Endothelial cell of umbilical vein (primary cell): Measurements from ENCODE around the gene KMT2B. TPM values are rescaled to one million over a fixed set of nuclear protein-coding genes. Genes with fewer than 3 reads are reported as not detected.

ENCODE experiments used
- BruUV-seq: library from RNA; stranded (reverse); fragments of 400-500 nt; replicated peaks from 2 replicates; lab custom pipeline; 2021; lab: Mats Ljungman, UMichigan
- CTCF ChIA-PET: fragments of 300-600, 350-600 bp; sonication (Branson Sonifier 250); formaldehyde crosslinking; loops from one replicate; lab custom pipeline; 2021; ENCODE audit warnings: antibody characterized with exemption, inconsistent platforms; lab: Charles Lee
- POLR2A ChIA-PET: fragments of 300-600, 350-600 bp; sonication (Branson Sonifier 250); formaldehyde crosslinking; loops from one replicate; lab custom pipeline; 2021; ENCODE audit warnings: antibody characterized with exemption, inconsistent platforms; lab: Charles Lee
- DNase-seq: peaks from one replicate; pipeline ENCODE4 v3.0.0-alpha.2; 2011; ENCODE audit warnings: low read depth, low spot score
- FAIRE-seq: peaks from 2 replicates; lab custom pipeline; 2011; peaks lifted over from hg19 to GRCh38; lab: Jason Lieb, UNC
- H2AFZ ChIP-seq: 2 replicates; pipeline ENCODE4 v1.6.0; 2012; ENCODE audit warnings: low read depth, low read length, control low read depth, inconsistent platforms
- H3K27ac ChIP-seq: 2 replicates; pipeline ENCODE4 v1.5.1; 2011; ENCODE audit warnings: low read depth, mild to moderate bottlenecking, control low read depth, low read length, moderate library complexity; ENCODE audit not compliant: insufficient read depth
- H3K27me3 ChIP-seq, 2 experiments: 2 replicates each; pipeline versions ENCODE4 v1.6.0 to v1.6.1; 2011; ENCODE audit warnings: low read length in 2 of 2, mixed read lengths in 1 of 2; ENCODE audit not compliant: control insufficient read depth in 2 of 2, insufficient read depth in 2 of 2
- H3K36me3 ChIP-seq, 2 experiments: 2 replicates in 1 of 2; 3 replicates in 1 of 2; pipeline ENCODE4 v1.5.1; 2011; ENCODE audit warnings: low read length in 2 of 2, mild to moderate bottlenecking in 1 of 2, moderate library complexity in 1 of 2; ENCODE audit not compliant: control insufficient read depth in 2 of 2, insufficient read depth in 2 of 2; ENCODE audit errors: extremely low read depth in 1 of 2
- H3K4me1 ChIP-seq: 3 replicates; pipeline ENCODE4 v1.5.1; 2011; ENCODE audit warnings: mild to moderate bottlenecking, low read length; ENCODE audit not compliant: control insufficient read depth, insufficient read depth; ENCODE audit errors: extremely low read depth
- H3K4me2 ChIP-seq: 2 replicates; pipeline ENCODE4 v1.6.1; 2011; ENCODE audit warnings: low read length, control low read depth, mixed read lengths; ENCODE audit not compliant: insufficient read depth
- H3K4me3 ChIP-seq, 3 experiments: fragments of 200-600 bp in 1 of 3; sonication (generic), shearing (Covaris generic) in 1 of 3; replicated peaks in 1 of 3; 2 replicates each; pipeline ENCODE4 v1.5.1; 2011 to 2016; ENCODE audit warnings: control low read depth in 3 of 3, low read length in 3 of 3, mild to moderate bottlenecking in 2 of 3, inconsistent platforms in 1 of 3, low read depth in 1 of 3, moderate library complexity in 1 of 3; ENCODE audit not compliant: insufficient read depth in 1 of 3
- H3K79me2 ChIP-seq: 2 replicates; pipeline ENCODE4 v1.6.0; 2012; ENCODE audit warnings: low read length, inconsistent platforms; ENCODE audit not compliant: control insufficient read depth, insufficient read depth
- H3K9ac ChIP-seq: replicated peaks from 2 replicates; pipeline ENCODE3; 2011; ENCODE audit warnings: low read length, control low read depth; ENCODE audit not compliant: insufficient read depth; ENCODE audit errors: extremely low read depth
- H3K9me1 ChIP-seq: replicated peaks from 3 replicates; pipeline ENCODE4 v1.6.0; 2011; ENCODE audit warnings: mild to moderate bottlenecking, low read length; ENCODE audit not compliant: control insufficient read depth, insufficient read depth; ENCODE audit errors: extremely low read depth
- H3K9me3 ChIP-seq: replicated peaks from 2 replicates; pipeline ENCODE4 v1.5.1; 2012; ENCODE audit warnings: low read length, inconsistent platforms; ENCODE audit not compliant: control insufficient read depth, insufficient read depth
- H4K20me1 ChIP-seq: replicated peaks from 2 replicates; pipeline ENCODE3; 2011; ENCODE audit warnings: mild to moderate bottlenecking, low read length; ENCODE audit not compliant: control insufficient read depth, insufficient read depth; ENCODE audit errors: extremely low read depth
- EZH2 ChIP-seq: IDR thresholded peaks from 2 replicates; pipeline ENCODE4 v1.6.1; 2012; ENCODE audit warnings: borderline replicate concordance, low read depth, mild to moderate bottlenecking, moderate library complexity, low read length, inconsistent platforms; ENCODE audit not compliant: severe bottlenecking
- FOS ChIP-seq: IDR thresholded peaks from 2 replicates; pipeline ENCODE4 v1.6.1; 2011; ENCODE audit warnings: mild to moderate bottlenecking, low read length, moderate library complexity, borderline replicate concordance; ENCODE audit not compliant: insufficient read depth
- GATA2 ChIP-seq: IDR thresholded peaks from 2 replicates; pipeline ENCODE4 v1.7.0; 2011; ENCODE audit warnings: low read depth, mild to moderate bottlenecking, moderate library complexity, mixed read lengths, low read length; ENCODE audit not compliant: insufficient read length, insufficient read depth
- JUN ChIP-seq: IDR thresholded peaks from 2 replicates; pipeline ENCODE4 v1.6.1; 2011; ENCODE audit warnings: borderline replicate concordance, low read depth; ENCODE audit not compliant: insufficient read length, insufficient read depth
- POLR2A ChIP-seq: IDR thresholded peaks from 2 replicates; pipeline ENCODE4 v1.6.1; 2012; ENCODE audit warnings: low read depth, mild to moderate bottlenecking, control low read depth, low read length
- dilution Hi-C: fragments of 300-500 bp; cut with MboI; formaldehyde crosslinking; loops from one replicate; pipeline ENCODE4 v1.15.0; 2019; ENCODE audit warnings: low sequenced_read_pairs; ENCODE audit not compliant: extremely low pct_ligation_motif_present
- intact Hi-C: fragments of 100-400 bp; cut with micrococcal nuclease; formaldehyde crosslinking; loops from one replicate; pipeline ENCODE4 v1.10.0; 2022
- polyA plus RNA-seq, 4 experiments: library from polyadenylated mRNA; depleted of rRNA in 3 of 4; stranded (reverse) in 3 of 4; unstranded in 1 of 4; fragments of >200 nt; gene quantifications; 2 replicates each; pipeline versions ENCODE4 v1.2.1 to v1.2.3, GENCODE V29; 2011 to 2012; ENCODE audit warnings: missing spikeins in 1 of 4
- total RNA-seq: library from RNA; stranded (reverse); gene quantifications from 2 replicates; pipeline ENCODE4 v1.2.3, GENCODE V29; 2021
- TF ChIP-seq, protein P1 (sequence below), 2 donors: IDR thresholded peaks; 1 replicate in 1 of 2; 2 replicates in 1 of 2; pipeline ENCODE4 v1.5.1; 2011; ENCODE audit warnings: low read length in 2 of 2, mild to moderate bottlenecking in 2 of 2, moderate library complexity in 2 of 2, control low read depth in 1 of 2, inconsistent platforms in 1 of 2, low read depth in 1 of 2; ENCODE audit not compliant: insufficient read depth in 1 of 2; ENCODE audit errors: extremely low read depth in 1 of 2
- TF ChIP-seq, protein P2 (sequence below): IDR thresholded peaks from 2 replicates; pipeline ENCODE4 v1.6.1; 2011; ENCODE audit not compliant: insufficient read depth, insufficient read length

KMT2B gene
- total and polyA plus RNA-seq, 2 donors (not counting 3 experiments of a cell fraction or from before 2014, with no cell fraction given), result 28.4 to 37.2 TPM

GRCh38 chr19:35746531-35746930 is 28.7 kb downstream of the KMT2B start:
- H3K4me3 ChIP-seq, result peak overlapping the region in 1 of 3 experiments; percentile 87
- no peaks in the 10 kb centered on the region for H4K20me1 ChIP-seq
- H3K4me1 ChIP-seq, result peaks cover 19% of the 10 kb centered on the region
- intact Hi-C loops (no loop called here), dilution Hi-C loops (no loop called here)
- BruUV-seq, result no TSS peak
- FAIRE-seq (no peak), DNase-seq (no peak)
- H3K79me2 ChIP-seq, result peaks cover 22% of the 10 kb centered on the region
- no peaks in the 10 kb centered on the region for H3K9me3 ChIP-seq
- CTCF ChIA-PET, result no interaction called here
- H3K36me3 ChIP-seq, result no peaks in the 10 kb centered on the region
- peak overlapping the region; percentile 87 for H3K4me2 ChIP-seq
- TF ChIP-seq POLR2A (no peak), FOS (no peak), GATA2 (no peak), EZH2 (no peak), JUN (no peak)
- TF ChIP-seq, protein P1, sequence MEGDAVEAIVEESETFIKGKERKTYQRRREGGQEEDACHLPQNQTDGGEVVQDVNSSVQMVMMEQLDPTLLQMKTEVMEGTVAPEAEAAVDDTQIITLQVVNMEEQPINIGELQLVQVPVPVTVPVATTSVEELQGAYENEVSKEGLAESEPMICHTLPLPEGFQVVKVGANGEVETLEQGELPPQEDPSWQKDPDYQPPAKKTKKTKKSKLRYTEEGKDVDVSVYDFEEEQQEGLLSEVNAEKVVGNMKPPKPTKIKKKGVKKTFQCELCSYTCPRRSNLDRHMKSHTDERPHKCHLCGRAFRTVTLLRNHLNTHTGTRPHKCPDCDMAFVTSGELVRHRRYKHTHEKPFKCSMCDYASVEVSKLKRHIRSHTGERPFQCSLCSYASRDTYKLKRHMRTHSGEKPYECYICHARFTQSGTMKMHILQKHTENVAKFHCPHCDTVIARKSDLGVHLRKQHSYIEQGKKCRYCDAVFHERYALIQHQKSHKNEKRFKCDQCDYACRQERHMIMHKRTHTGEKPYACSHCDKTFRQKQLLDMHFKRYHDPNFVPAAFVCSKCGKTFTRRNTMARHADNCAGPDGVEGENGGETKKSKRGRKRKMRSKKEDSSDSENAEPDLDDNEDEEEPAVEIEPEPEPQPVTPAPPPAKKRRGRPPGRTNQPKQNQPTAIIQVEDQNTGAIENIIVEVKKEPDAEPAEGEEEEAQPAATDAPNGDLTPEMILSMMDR (IDR thresholded peaks at IDR 0.05; ENCODE audit: extremely low read depth in 1 of 2, insufficient read depth in 1 of 2, low read depth in 1 of 2, low read length in 2 of 2), result no peak
- TF ChIP-seq, protein P2, sequence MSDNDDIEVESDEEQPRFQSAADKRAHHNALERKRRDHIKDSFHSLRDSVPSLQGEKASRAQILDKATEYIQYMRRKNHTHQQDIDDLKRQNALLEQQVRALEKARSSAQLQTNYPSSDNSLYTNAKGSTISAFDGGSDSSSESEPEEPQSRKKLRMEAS, result no peak
- no peaks in the 10 kb centered on the region for H3K9me1 ChIP-seq
- H2AFZ ChIP-seq, result no peak overlapping the region
- H3K9ac ChIP-seq, result peak overlapping the region; percentile 82
- POLR2A ChIA-PET, result no interaction called here
- no peak overlapping the region for H3K27ac ChIP-seq
- H3K27me3 ChIP-seq, result no peaks in the 10 kb centered on the region
